Stimulated activated CD8-positive, alpha-beta memory T cell treated with anti-CD3 and anti-CD28 coated beads, Interleukin-15, amount 100 ng/mL, for 48 hours (primary cell): Measurements from ENCODE around the gene IRF4.

Experiments used
- DNase-seq, 2 donors: peaks; one replicate each; pipeline ENCODE4 v3.0.0-alpha.2; 2020; ENCODE audit warnings: low read depth in 2 of 2

The IRF4 gene

GRCh38 chr6:391559-392440 is at the start of gene IRF4:
TSS of gene IRF4 (plus strand) at chr6:391752. CDS start at chr6:393153, 1,401 bp downstream.
- peak; percentile 45 to 61 for DNase-seq

DNA sequence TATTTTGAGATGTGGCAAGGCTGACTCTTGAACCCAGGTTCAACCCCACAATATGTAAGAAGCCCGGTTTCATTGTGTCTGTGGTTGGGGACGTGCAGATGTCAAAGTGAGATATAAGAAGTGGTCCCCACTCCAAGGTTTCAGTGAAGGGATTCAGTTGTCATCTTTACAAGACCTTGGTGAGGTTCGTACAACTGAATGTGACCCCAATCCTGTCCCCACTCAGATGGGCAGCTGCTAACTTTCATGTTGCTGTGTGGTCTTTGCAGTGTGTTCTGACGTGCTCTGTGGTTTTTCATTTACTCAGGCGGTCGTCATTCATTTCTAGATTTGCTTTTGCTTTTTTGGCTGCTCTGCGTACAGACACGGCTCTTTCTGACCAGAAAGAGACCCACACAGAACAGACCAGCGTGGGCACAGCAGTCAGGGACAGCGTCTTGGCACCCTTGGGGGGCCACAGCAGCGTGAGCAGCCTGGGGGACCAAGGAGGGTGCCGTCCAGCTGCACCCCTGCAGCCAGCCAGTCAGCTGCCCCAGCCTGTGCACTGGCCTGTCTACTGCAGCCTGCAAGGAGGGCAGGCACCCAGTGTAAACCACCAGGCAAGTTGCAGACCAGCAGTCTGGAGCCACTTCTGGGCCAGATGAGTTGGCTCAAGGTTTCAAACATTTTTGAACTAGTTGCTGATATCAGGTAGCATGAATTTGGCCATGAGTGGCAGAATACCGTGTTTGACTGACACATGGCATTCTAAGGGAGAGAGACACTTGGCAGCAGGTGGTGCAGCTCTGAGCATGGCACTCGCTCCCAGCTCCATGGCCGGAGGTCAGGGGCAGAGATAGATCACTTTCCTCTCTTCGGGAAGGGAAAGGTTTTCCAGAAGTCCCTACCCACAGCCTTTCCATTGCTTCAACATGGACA is 49.4 kb upstream of the IRF4 start:
- DNase-seq = no peak

GRCh38 chr6:342832-343179 is 48.7 kb upstream of the IRF4 start:
- no peak for DNase-seq

DNA sequence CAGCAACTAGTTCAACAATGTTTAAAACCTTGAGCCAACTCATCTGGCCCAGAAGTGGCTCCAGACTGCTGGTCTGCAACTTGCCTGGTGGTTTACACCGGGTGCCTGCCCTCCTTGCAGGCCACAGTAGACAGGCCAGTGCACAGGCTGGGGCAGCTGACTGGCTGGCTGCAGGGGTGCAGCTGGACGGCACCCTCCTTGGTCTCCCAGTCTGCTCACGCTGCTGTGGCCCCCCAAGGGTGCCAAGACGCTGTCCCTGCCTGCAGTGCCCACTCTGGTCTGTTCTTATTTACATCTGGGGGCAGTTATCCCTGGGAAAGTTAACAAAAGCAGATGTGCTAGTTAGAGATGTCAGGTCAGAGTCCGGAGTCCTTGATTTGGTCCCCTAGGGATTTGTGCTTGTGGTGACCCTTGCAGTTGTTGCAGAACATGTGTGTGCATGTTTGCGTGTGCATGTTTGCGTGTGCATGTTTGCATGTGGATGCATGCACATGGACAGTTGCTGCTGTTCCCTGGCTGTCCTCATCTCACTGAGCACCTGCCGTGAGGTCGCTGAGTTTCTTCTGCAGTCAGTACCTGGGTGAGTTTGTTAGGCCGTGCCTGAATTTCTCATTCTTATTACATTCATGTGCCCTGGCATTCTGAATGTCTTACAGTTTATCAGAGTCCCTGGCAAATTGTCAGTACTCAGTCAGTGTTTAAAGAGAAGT is 48.2 kb upstream of the IRF4 start:
- DNase-seq = no peak

DNA sequence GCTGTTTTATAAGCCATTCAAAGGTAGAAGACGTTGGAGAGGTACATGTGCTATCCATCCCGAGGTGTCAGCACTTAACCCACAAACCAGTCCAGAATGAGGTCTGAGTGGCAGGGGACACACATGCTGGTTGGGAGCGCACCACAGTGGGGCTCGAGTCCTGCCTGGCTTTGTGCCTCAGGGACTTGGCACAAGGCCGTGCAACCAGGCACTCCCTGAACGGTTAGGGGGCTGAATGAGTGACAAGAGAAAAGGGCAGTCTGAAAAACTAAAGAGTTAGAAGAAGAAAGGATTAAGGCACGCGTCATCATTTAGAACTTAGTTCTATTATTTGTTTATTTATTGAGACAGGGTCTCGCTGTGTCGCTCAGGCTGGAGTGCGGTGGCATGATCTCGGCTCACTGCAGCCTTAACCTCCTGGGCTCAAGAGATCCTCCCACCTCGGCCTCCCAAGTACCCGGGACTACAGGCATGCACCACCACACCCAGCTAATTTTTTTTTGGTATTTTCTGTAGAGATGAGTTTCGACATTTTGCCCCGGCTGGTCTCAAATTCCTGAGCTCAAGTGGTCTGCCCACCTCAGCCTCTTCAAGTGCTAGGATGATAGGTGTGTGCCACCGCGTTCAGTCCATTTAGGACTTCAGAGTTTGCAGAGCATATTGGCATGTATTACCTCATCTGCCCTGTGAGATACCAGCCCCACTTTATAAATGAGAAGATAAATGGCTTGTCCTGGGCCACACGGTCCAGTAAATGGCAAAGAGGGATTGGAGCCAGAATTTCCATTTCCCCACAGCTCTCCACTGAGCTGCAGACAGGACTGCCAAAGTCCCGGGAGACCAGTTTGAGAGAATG is 47.4 kb upstream of the IRF4 start:
- no peak for DNase-seq

- DNase-seq = no peak
Measured at GRCh38 chr6:344816-345340, 46.7 kb upstream of the IRF4 start.

DNA sequence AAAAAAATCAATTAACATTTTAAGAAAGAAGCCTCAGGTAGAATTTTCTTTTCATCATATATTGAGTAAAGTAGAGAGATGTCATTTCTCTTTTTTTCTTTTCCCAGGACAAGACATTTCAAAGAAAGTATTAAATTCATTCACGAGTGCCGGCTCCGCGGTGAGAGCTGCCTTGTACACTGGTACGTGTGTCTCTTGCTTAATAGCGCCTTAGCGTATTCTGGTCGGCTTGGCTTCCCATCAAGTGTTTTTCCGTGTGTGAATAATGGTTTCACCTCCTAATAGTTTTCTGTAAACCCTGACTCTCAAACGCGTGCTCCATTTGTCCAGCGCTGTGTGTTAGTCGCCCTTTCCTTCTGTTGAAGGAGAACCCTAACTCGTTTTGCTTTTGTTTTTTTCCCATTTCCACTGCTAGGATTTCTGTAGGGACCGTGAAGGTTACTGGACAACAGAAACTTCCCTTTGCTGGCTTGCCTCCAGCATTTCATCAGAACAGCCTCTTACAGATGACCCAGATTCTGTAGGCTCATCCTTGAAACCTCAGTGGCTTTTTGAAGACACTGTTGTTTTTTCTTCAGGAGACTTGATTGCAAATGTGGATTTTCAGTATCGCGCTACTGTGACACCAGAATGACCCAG is 45.7 kb upstream of the IRF4 start:
- no peak for DNase-seq

- no peak for DNase-seq
Measured at GRCh38 chr6:346386-347030, 45.0 kb upstream of the IRF4 start.

DNA sequence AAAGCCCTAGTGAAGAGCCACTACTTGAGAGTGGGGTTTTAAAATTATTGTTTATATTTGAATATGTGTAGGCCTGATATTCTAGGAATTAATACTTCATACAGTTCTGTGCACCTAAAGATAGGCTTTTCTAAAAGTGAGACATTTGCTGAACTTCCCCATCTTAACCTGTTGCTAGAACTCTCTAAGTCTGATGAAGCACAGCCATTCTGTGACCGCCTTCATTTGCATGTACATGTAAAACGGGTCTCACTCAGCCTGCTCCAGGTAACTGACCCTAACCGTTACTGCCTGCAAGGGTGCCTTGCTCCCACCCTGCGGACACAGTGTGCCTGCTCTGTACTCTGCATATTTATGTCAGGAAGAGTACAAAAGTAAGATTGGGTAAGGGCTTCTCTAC is 44.3 kb upstream of the IRF4 start:
- no peak for DNase-seq

GRCh38 chr6:347951-348859 is 43.3 kb upstream of the IRF4 start:
- DNase-seq = no peak

GRCh38 chr6:348860-349396 is 42.6 kb upstream of the IRF4 start:
- DNase-seq = no peak

DNA sequence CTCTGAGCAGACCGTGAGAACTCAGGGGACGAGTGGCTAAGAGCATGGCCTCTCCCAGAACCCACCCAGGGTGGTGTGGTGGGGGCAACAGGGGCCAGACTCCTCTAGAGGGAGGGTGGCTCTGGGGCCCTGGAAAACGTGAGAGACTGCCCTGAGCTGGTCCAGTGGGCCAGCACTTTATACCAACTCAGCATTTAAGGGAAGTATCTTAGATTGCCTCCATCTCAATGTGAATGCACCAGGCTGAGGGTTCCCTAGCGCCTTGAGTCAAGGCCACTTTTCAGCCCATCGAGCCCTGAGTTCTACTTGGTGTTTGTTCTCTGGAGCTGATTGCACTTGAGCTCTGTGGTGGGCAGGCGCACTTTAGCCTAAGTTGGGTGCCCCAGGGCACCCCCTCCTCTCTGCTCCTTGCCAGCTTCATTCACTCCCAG is 42.0 kb upstream of the IRF4 start:
- DNase-seq = no peak

DNA sequence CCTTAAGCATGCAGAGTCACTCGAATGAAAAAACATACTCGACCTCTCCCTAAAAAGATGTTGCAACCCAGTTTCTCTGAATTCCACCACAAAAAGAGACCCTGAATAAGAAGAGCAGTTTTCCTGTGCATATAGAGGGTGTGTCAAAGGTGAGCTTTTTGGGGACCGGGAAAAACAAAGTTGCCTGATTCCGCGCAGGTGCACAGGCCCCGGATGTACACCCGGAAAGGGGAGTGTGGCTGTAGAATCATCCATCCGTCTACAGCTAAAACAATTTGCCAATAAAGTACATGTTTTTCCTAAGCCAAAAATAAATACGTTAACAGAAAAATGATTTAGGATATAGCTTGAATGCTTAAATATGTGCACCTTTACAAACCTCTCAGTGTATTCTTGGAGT is 41.2 kb upstream of the IRF4 start:
- DNase-seq = no peak

GRCh38 chr6:351011-351866 is 40.3 kb upstream of the IRF4 start:
- DNase-seq = no peak

DNA sequence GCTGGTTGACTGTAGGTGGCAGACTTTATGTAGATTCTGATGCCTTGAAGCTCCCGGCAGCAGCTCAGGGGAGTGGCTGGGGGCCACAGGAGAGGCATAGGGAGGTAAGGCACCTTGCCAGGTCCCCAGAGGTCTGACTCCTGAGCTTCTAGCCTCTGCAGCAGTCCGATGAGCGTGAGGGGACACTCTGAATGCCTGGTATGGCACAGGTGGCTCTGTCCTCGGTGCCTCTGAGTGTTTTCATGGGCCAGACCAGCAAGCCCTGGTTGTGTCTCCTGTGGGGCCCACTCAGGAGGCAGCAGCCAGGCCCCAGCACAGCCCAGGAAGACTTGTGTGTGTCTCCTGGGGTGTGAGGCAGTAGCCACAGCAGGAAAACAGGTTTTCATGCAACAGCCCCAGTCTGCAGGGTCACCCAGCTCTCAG is 39.7 kb upstream of the IRF4 start:
- no peak for DNase-seq

GRCh38 chr6:352474-352873 is 39.1 kb upstream of the IRF4 start:
- no peak for DNase-seq

- DNase-seq = no peak
Measured at GRCh38 chr6:352896-353470, 38.6 kb upstream of the IRF4 start.
